ENCODE measurements around the gene ARMH3.

The ARMH3 gene

GRCh38 chr10:101958691-101959090, 97.3 kb downstream of the ARMH3 start:
- TF ChIP-seq, protein P1, sequence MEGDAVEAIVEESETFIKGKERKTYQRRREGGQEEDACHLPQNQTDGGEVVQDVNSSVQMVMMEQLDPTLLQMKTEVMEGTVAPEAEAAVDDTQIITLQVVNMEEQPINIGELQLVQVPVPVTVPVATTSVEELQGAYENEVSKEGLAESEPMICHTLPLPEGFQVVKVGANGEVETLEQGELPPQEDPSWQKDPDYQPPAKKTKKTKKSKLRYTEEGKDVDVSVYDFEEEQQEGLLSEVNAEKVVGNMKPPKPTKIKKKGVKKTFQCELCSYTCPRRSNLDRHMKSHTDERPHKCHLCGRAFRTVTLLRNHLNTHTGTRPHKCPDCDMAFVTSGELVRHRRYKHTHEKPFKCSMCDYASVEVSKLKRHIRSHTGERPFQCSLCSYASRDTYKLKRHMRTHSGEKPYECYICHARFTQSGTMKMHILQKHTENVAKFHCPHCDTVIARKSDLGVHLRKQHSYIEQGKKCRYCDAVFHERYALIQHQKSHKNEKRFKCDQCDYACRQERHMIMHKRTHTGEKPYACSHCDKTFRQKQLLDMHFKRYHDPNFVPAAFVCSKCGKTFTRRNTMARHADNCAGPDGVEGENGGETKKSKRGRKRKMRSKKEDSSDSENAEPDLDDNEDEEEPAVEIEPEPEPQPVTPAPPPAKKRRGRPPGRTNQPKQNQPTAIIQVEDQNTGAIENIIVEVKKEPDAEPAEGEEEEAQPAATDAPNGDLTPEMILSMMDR (IDR thresholded peaks at IDR 0.05) = no peak
- Histone ChIP-seq H3K27ac (no peak overlapping the region), H3K4me3 (no peak overlapping the region)
- DNase-seq (ENCODE audit: low spot score) = no peak

DNA sequence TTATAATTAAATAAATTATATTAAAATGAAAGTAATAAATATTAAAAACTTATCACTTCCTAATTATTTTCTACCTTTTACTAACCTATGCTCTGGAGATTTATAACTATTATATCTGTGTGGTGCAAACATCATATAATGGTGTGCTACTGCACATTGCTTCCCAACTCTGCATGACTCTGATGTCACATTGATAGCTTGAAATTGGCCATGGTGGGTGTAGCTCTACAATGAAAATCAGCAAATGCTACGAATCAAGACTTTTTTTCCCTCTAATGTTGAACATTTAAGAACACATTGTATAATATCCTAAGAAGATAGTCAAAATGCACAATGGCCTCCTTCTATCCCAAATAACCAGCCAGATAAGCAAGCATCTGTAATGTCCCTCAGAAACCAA, 99.1 kb downstream of the ARMH3 start:
- no peak for DNase-seq (ENCODE audit: low spot score)
- TF ChIP-seq, protein P1 (IDR thresholded peaks at IDR 0.05) = no peak
- Histone ChIP-seq H3K4me3 (no peak overlapping the region), H3K27ac (no peak overlapping the region)

- TF ChIP-seq, protein P1 (IDR thresholded peaks at IDR 0.05) = no peak
- no peak for DNase-seq (ENCODE audit: low spot score)
These were observed 99.9 kb downstream of the ARMH3 start for GRCh38 chr10:101956117-101956516.

DNA sequence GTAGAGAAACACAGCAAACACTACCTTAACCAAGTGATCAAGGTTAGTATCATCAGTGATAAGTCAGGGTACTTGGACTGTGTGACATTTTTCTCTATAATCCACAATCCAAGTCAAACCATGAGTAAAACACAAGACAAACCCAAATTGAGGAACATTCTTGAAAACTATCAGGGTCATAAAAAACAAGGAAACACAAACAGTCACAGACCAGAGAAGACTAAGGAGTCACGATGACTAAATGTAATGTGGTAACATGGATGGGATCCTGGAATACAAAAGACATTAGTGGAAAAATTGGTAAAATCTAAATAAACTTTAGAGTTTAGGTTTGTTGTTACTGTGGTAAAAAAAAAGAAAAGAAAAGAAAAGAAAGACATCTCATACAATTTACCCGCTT, 103.8 kb downstream of the ARMH3 start:
- H3K4me3 ChIP-seq = no peak overlapping the region
- no peak for DNase-seq (ENCODE audit: low spot score)
- no peak overlapping the region for H3K27ac ChIP-seq
- TF ChIP-seq, protein P1 (IDR thresholded peaks at IDR 0.05) = no peak

More at GRCh38 chr10:101956117-101956516, 99.9 kb downstream of the ARMH3 start:
- H3K27ac ChIP-seq = no peak overlapping the region
- H3K4me3 ChIP-seq = no peak overlapping the region

GRCh38 chr10:101950213-101950612, 105.8 kb downstream of the ARMH3 start:
- H3K4me3 ChIP-seq = no peak overlapping the region
- H3K27ac ChIP-seq = no peak overlapping the region
- DNase-seq (ENCODE audit: low spot score) = no peak
- TF ChIP-seq, protein P1 (IDR thresholded peaks at IDR 0.05) = no peak

- no peak for DNase-seq (ENCODE audit: low spot score)
- no peak overlapping the region for H3K27ac ChIP-seq
- H3K4me3 ChIP-seq = no peak overlapping the region
- TF ChIP-seq, protein P1 (IDR thresholded peaks at IDR 0.05) = no peak
These were observed 114.1 kb downstream of the ARMH3 start for GRCh38 chr10:101941871-101942270.

DNA sequence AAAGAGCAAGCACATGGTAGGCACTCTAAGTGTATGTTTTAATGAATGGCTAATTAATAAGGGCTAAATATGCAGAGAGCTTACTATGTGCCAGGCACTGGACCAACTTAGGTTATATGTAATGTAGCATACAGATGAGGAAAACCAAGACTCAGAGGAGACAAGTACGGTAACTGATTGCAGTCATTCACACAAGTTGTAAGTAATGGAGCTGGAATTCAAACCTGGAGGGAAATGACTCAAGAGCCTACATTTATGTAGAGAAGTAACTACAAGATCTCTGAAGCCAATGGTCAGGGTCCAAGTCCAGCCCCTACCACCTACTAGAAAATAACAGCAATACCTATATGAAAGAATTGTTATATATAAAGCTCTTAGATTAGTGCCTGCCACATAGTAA, 115.1 kb downstream of the ARMH3 start:
- TF ChIP-seq, protein P1 (IDR thresholded peaks at IDR 0.05) = no peak
- no peak for DNase-seq (ENCODE audit: low spot score)
- Histone ChIP-seq H3K4me3 (no peak overlapping the region), H3K27ac (no peak overlapping the region)
